ENCODE data around the gene FMN2.

- TF ChIP-seq CTCF (IDR thresholded peaks at IDR 0.05; ENCODE audit: low read depth, low read length, poor library complexity, severe bottlenecking): no peak
- TF ChIP-seq EZH2phosphoT487 (IDR thresholded peaks at IDR 0.05; ENCODE audit: borderline replicate concordance, low read length): no peak
These were observed 37.5 kb upstream of the FMN2 start for GRCh38 chr1:240054109-240054701.

Measured in DOHH2 (cell line).